K562 (cell line): ENCODE data around the gene WSCD2. TPM values are rescaled to one million over a fixed set of nuclear protein-coding genes. Genes with fewer than 3 reads are reported as not detected.

Source experiments
- FOXO4 ChIP-seq: fragments of 450-650 bp; formaldehyde crosslinking; IDR thresholded peaks from 2 replicates; pipeline ENCODE4 v1.4.0; 2020; ENCODE audit warnings: mild to moderate bottlenecking, moderate library complexity
- HEY1 ChIP-seq: fragments of 250-450 bp; sonication (Bioruptor Pico); IDR thresholded peaks from 2 replicates; pipeline ENCODE4 v1.5.0; 2020; ENCODE audit warnings: mild to moderate bottlenecking, moderate library complexity, borderline replicate concordance
- HINFP ChIP-seq: fragments of 450-650 bp; conservative IDR thresholded peaks from 2 replicates; pipeline ENCODE4 v1.6.1; 2016; ENCODE audit warnings: missing genetic modification characterization, low read depth, mild to moderate bottlenecking, control low read depth, missing compliant biosample characterization
- MEIS2 ChIP-seq: fragments of 450-650 bp; IDR thresholded peaks from 2 replicates; pipeline ENCODE4 v1.6.1; 2014; ENCODE audit warnings: mild to moderate bottlenecking; ENCODE audit not compliant: partially characterized antibody
- PCBP2 ChIP-seq: fragments of 200-400 bp; formaldehyde crosslinking; IDR thresholded peaks from 2 replicates; pipeline ENCODE4 v1.6.1; 2018; ENCODE audit warnings: low read length, low read depth, mild to moderate bottlenecking, moderate library complexity; ENCODE audit not compliant: poor library complexity, severe bottlenecking
- RUNX1 ChIP-seq: sonication (generic); IDR thresholded peaks from 2 replicates; pipeline ENCODE4 v1.6.1; 2016; ENCODE audit warnings: antibody characterized with exemption, low read depth
- TARDBP ChIP-seq: fragments of 450-650 bp; IDR thresholded peaks from 2 replicates; pipeline ENCODE4 v1.6.1; 2016
- ZKSCAN8 ChIP-seq: fragments of 200-800 bp; sonication (Bioruptor generic); IDR thresholded peaks from 2 replicates; pipeline ENCODE4 v1.6.1; 2016; ENCODE audit warnings: missing genetic modification characterization, missing compliant biosample characterization
- ZNF668 ChIP-seq: fragments of 250-450 bp; sonication (Bioruptor Pico); IDR thresholded peaks from 2 replicates; pipeline ENCODE4 v1.8.0; 2022; ENCODE audit warnings: mild to moderate bottlenecking, inconsistent platforms
- polyA plus RNA-seq, 8 experiments: library from polyadenylated mRNA; depleted of rRNA in 4 of 8; stranded (reverse) in 5 of 8; unstranded in 3 of 8; fragments of >200 nt; fragmentation: Nextera tagmentation in 2 of 8; fragmentation: Illumina TruSeq in 1 of 8; extraction: Ambion mirVana in 2 of 8; extraction: Trizol in 1 of 8; gene quantifications; 2 replicates each; pipeline versions ENCODE4 v1.2.1 to v1.2.3, GENCODE V29; 2011 to 2014; ENCODE audit warnings: inconsistent platforms in 1 of 8, missing spikeins in 1 of 8
- total RNA-seq, 7 experiments: library from RNA; depleted of rRNA in 6 of 7; stranded (reverse); fragments of >200 nt in 6 of 7; fragmentation: Illumina TruSeq in 2 of 7; extraction: Trizol in 2 of 7; gene quantifications; 2 replicates each; pipeline versions ENCODE4 v1.2.1 to v1.2.3, GENCODE V29; 2011 to 2021; ENCODE audit warnings: low replicate concordance in 1 of 7

WSCD2 gene
- total and polyA plus RNA-seq, 9 of the 15 experiments (the other 6 are each of a cell fraction or from before 2014, with no cell fraction given): 0.72 to 14.1 (median 4.0) TPM

- TF ChIP-seq ZKSCAN8 (no peak), FOXO4 (CRISPR knock-in tag) (no peak), TARDBP (no peak), ZNF668 (CRISPR knock-in tag) (no peak), HINFP (tag) (no peak), HEY1 (no peak), MEIS2 (peak; percentile 45), RUNX1 (no peak), PCBP2 (no peak)
These were observed 34.9 kb upstream of the WSCD2 start (continued) for GRCh38 chr12:108094056-108094649.
